ENCODE data around the gene CYP4V2. TPM values are rescaled to one million over a fixed set of nuclear protein-coding genes. Genes with fewer than 3 reads are reported as not detected.

CYP4V2 gene
- polyA plus RNA-seq, 1 donor from 2014 or later = 5.6 TPM

- no peaks in the 10 kb centered on the region for H3K9me2 ChIP-seq (ENCODE audit: insufficient read depth, low read length)
- TF ChIP-seq REST (IDR thresholded peaks at IDR 0.05; ENCODE audit: borderline replicate concordance) (no peak), MXI1 (conservative IDR thresholded peaks at IDR 0.05; ENCODE audit: poor library complexity, severe bottlenecking) (no peak), POLR2AphosphoS5 (IDR thresholded peaks at IDR 0.05) (no peak), TAF1 (IDR thresholded peaks at IDR 0.05; ENCODE audit: low read depth) (no peak), CTCF (IDR thresholded peaks at IDR 0.05; ENCODE audit: poor library complexity, severe bottlenecking) (no peak), SMC3 (conservative IDR thresholded peaks at IDR 0.05; ENCODE audit: poor library complexity) (no peak), EP300 (conservative IDR thresholded peaks at IDR 0.05; ENCODE audit: poor library complexity, severe bottlenecking) (no peak), RAD21 (conservative IDR thresholded peaks at IDR 0.05) (no peak), EZH2 (IDR thresholded peaks at IDR 0.05; ENCODE audit: borderline replicate concordance, insufficient read depth, low read length, poor library complexity, severe bottlenecking) (no peak)
- no peak overlapping the region for H3K9ac ChIP-seq (ENCODE audit: low read length)
- H3K9me3 ChIP-seq (ENCODE audit: low read length) = no peaks in the 10 kb centered on the region
- no peak overlapping the region for H3K27ac ChIP-seq (ENCODE audit: low read length)
- no peaks in the 10 kb centered on the region for H3K79me2 ChIP-seq (replicated peaks; ENCODE audit: insufficient read depth, low read length)
- H3K4me3 ChIP-seq (ENCODE audit: low read length) = no peak overlapping the region
- no peaks in the 10 kb centered on the region for H3K27me3 ChIP-seq (ENCODE audit: insufficient read depth, low read depth, low read length)
- H3K36me3 ChIP-seq (ENCODE audit: insufficient read depth, low read length) = no peaks in the 10 kb centered on the region
- H4K20me1 ChIP-seq (ENCODE audit: insufficient read depth) = no peaks in the 10 kb centered on the region
- no peak overlapping the region for H2AFZ ChIP-seq (ENCODE audit: low read depth, low read length)
- H3K4me2 ChIP-seq (ENCODE audit: low read length) = no peak overlapping the region
- H3F3A ChIP-seq (ENCODE audit: insufficient read depth, low read length, poor library complexity, severe bottlenecking) = no peaks in the 10 kb centered on the region
These were observed 26.4 kb downstream of the CYP4V2 start for GRCh38 chr4:186217733-186218293.

- TF ChIP-seq EP300 (conservative IDR thresholded peaks at IDR 0.05; ENCODE audit: poor library complexity, severe bottlenecking) (no peak), TAF1 (IDR thresholded peaks at IDR 0.05; ENCODE audit: low read depth) (no peak), EZH2 (IDR thresholded peaks at IDR 0.05; ENCODE audit: borderline replicate concordance, insufficient read depth, low read length, poor library complexity, severe bottlenecking) (no peak), CTCF (IDR thresholded peaks at IDR 0.05; ENCODE audit: poor library complexity, severe bottlenecking) (no peak), POLR2AphosphoS5 (IDR thresholded peaks at IDR 0.05) (no peak), SMC3 (conservative IDR thresholded peaks at IDR 0.05; ENCODE audit: poor library complexity) (no peak), MXI1 (conservative IDR thresholded peaks at IDR 0.05; ENCODE audit: poor library complexity, severe bottlenecking) (no peak), RAD21 (conservative IDR thresholded peaks at IDR 0.05) (no peak), REST (IDR thresholded peaks at IDR 0.05; ENCODE audit: borderline replicate concordance) (no peak)
- Histone ChIP-seq H3K9me3 (ENCODE audit: low read length) (peaks cover 3% of the 10 kb centered on the region), H3K36me3 (ENCODE audit: insufficient read depth, low read length) (no peaks in the 10 kb centered on the region), H3K4me3 (ENCODE audit: low read length) (no peak overlapping the region), H3K9me2 (ENCODE audit: insufficient read depth, low read length) (no peaks in the 10 kb centered on the region), H4K20me1 (ENCODE audit: insufficient read depth) (no peaks in the 10 kb centered on the region), H3K4me2 (ENCODE audit: low read length) (no peak overlapping the region), H3K27ac (ENCODE audit: low read length) (no peak overlapping the region), H2AFZ (ENCODE audit: low read depth, low read length) (no peak overlapping the region), H3K79me2 (replicated peaks; ENCODE audit: insufficient read depth, low read length) (no peaks in the 10 kb centered on the region), H3K9ac (ENCODE audit: low read length) (no peak overlapping the region), H3K27me3 (ENCODE audit: insufficient read depth, low read depth, low read length) (no peaks in the 10 kb centered on the region), H3F3A (ENCODE audit: insufficient read depth, low read length, poor library complexity, severe bottlenecking) (no peaks in the 10 kb centered on the region)
These were observed 30.3 kb downstream of the CYP4V2 start for GRCh38 chr4:186221624-186222023.
